Bronchial epithelial cell (primary cell): ENCODE measurements around the gene MYH16. TPM values are rescaled to one million over a fixed set of nuclear protein-coding genes. Genes with fewer than 3 reads are reported as not detected.

Experiments used
- DNase-seq: peaks from one replicate; pipeline ENCODE4 v3.0.0-alpha.2; 2010; ENCODE audit warnings: low read depth
- FAIRE-seq: peaks from 2 replicates; lab custom pipeline; 2011; peaks lifted over from hg19 to GRCh38; lab: Jason Lieb, UNC
- H3K27me3 ChIP-seq: 2 replicates; pipeline ENCODE4 v1.5.1; 2011; ENCODE audit warnings: low read length; ENCODE audit not compliant: control insufficient read depth, insufficient read depth
- H3K36me3 ChIP-seq: 2 replicates; pipeline ENCODE4 v1.5.1; 2011; ENCODE audit warnings: low read length; ENCODE audit not compliant: control insufficient read depth, insufficient read depth
- H3K4me3 ChIP-seq: 2 replicates; pipeline ENCODE4 v1.5.1; 2011; ENCODE audit warnings: mild to moderate bottlenecking, low read depth, low read length, control low read depth
- CTCF ChIP-seq: IDR thresholded peaks from 2 replicates; pipeline ENCODE4 v1.5.1; 2011; ENCODE audit warnings: mild to moderate bottlenecking, moderate library complexity, low read length, control low read depth, inconsistent platforms; ENCODE audit not compliant: insufficient read depth, severe bottlenecking
- total RNA-seq: library from RNA; depleted of rRNA; stranded (reverse); fragments of >200 nt; gene quantifications from 2 replicates; pipeline ENCODE4 v1.2.1, GENCODE V29; 2014

The MYH16 gene
- total RNA-seq, 1 donor from 2014 or later = 0.53 TPM

GRCh38 chr7:99296471-99296870, 23.8 kb downstream of the MYH16 start:
- FAIRE-seq (no peak), DNase-seq (no peak)
- H3K4me3 ChIP-seq = no peak overlapping the region
- no peak for TF ChIP-seq CTCF
- H3K27me3 ChIP-seq = no peaks in the 10 kb centered on the region
- H3K36me3 ChIP-seq = no peaks in the 10 kb centered on the region

GRCh38 chr7:99301496-99301895, 28.9 kb downstream of the MYH16 start:
- Histone ChIP-seq H3K4me3 (no peak overlapping the region), H3K27me3 (no peaks in the 10 kb centered on the region), H3K36me3 (no peaks in the 10 kb centered on the region)
- FAIRE-seq (no peak), DNase-seq (no peak)
- TF ChIP-seq CTCF = no peak

- no peaks in the 10 kb centered on the region for H3K27me3 ChIP-seq
- no peak for DNase-seq
- no peak overlapping the region for H3K4me3 ChIP-seq
- TF ChIP-seq CTCF = no peak
- no peaks in the 10 kb centered on the region for H3K36me3 ChIP-seq
- FAIRE-seq = no peak
These were observed 33.0 kb downstream of the MYH16 start for GRCh38 chr7:99305473-99306260.

- no peak for TF ChIP-seq CTCF
- Histone ChIP-seq H3K4me3 (no peak overlapping the region), H3K36me3 (no peaks in the 10 kb centered on the region), H3K27me3 (no peaks in the 10 kb centered on the region)
- DNase-seq = peak; percentile 96
- FAIRE-seq = peak; percentile 28
These were observed 35.9 kb downstream of the MYH16 start for GRCh38 chr7:99308461-99309074.

- FAIRE-seq (no peak), DNase-seq (no peak)
- no peaks in the 10 kb centered on the region for H3K27me3 ChIP-seq
- no peak overlapping the region for H3K4me3 ChIP-seq
- H3K36me3 ChIP-seq = no peaks in the 10 kb centered on the region
- no peak for TF ChIP-seq CTCF
These were observed 36.5 kb downstream of the MYH16 start for GRCh38 chr7:99309111-99309510.
